Smooth muscle cell (in vitro differentiated cells): ENCODE data around the gene BIRC2. TPM values are rescaled to one million over a fixed set of nuclear protein-coding genes. Genes with fewer than 3 reads are reported as not detected.

Experiments used
- DNase-seq: peaks from one replicate; lab custom pipeline; 2025; ENCODE audit not compliant: unreplicated experiment; lab: John Stamatoyannopoulos, UW
- H2AFZ ChIP-seq: fragments of 200-600 bp; sonication (generic); 2 replicates; pipeline ENCODE4 v1.6.0; 2016; ENCODE audit warnings: antibody characterized with exemption, low read depth, mild to moderate bottlenecking
- H3F3A ChIP-seq: fragments of 200-600 bp; sonication (generic); 2 replicates; pipeline ENCODE4 v1.6.0; 2017; ENCODE audit warnings: antibody characterized with exemption, low read depth
- H3K27ac ChIP-seq: fragments of 200-600 bp; sonication (generic); 2 replicates; pipeline ENCODE4 v1.5.1; 2016; ENCODE audit warnings: low read depth, mild to moderate bottlenecking
- H3K27me3 ChIP-seq: fragments of 200-600 bp; sonication (generic); 2 replicates; pipeline ENCODE4 v1.6.1; 2016; ENCODE audit warnings: low read depth, mild to moderate bottlenecking
- H3K36me3 ChIP-seq: fragments of 200-600 bp; sonication (generic); 2 replicates; pipeline ENCODE4 v1.5.1; 2016; ENCODE audit warnings: low read depth
- H3K4me1 ChIP-seq: fragments of 200-600 bp; sonication (generic); 2 replicates; pipeline ENCODE4 v1.5.1; 2016; ENCODE audit warnings: low read depth
- H3K4me2 ChIP-seq: fragments of 200-600 bp; sonication (generic); 2 replicates; pipeline ENCODE4 v1.6.0; 2016; ENCODE audit warnings: mild to moderate bottlenecking
- H3K4me3 ChIP-seq: fragments of 200-600 bp; sonication (generic); 2 replicates; pipeline ENCODE4 v1.5.1; 2016; ENCODE audit warnings: mild to moderate bottlenecking
- H3K79me2 ChIP-seq: fragments of 200-600 bp; sonication (generic); 2 replicates; pipeline ENCODE4 v1.6.0; 2016; ENCODE audit warnings: low read depth, mild to moderate bottlenecking
- H3K9ac ChIP-seq: fragments of 200-600 bp; sonication (generic); 2 replicates; pipeline ENCODE4 v1.6.0; 2016; ENCODE audit warnings: low read depth
- H3K9me3 ChIP-seq: fragments of 200-600 bp; sonication (generic); replicated peaks from 2 replicates; pipeline ENCODE4 v1.5.1; 2016; ENCODE audit warnings: low read depth
- H4K20me1 ChIP-seq: fragments of 200-600 bp; sonication (generic); 2 replicates; pipeline ENCODE4 v1.6.0; 2016; ENCODE audit warnings: low read depth
- CTCF ChIP-seq: fragments of 200-600 bp; sonication (generic); IDR thresholded peaks from 2 replicates; pipeline ENCODE4 v1.5.1; 2017; ENCODE audit warnings: borderline replicate concordance, mild to moderate bottlenecking, antibody characterized with exemption; ENCODE audit not compliant: insufficient read depth, poor library complexity, severe bottlenecking
- WGBS: methylation state at CpG from one replicate; pipeline ENCODE4 v1.1.7; 2016; ENCODE audit warnings: low lambda C conversion rate; 5-methylcytosine and 5-hydroxymethylcytosine counted together
- polyA plus RNA-seq: library from polyadenylated mRNA; unstranded; fragments of >200 nt; fragmentation: Nextera tagmentation; extraction: Ambion mirVana; gene quantifications from 2 replicates; pipeline ENCODE4 v1.2.1, GENCODE V29; 2016
- total RNA-seq: library from RNA; depleted of rRNA; stranded (reverse); fragments of >200 nt; gene quantifications from 2 replicates; pipeline ENCODE4 v1.2.3, GENCODE V29; 2014

BIRC2 gene
- total and polyA plus RNA-seq, 2 experiments from 2014 or later = 46.3 to 170 TPM

- DNase-seq = no peak
- WGBS = 94% methylated on average over 3 of the region's 3 CpGs
- Histone ChIP-seq H3K4me3 (no peak overlapping the region), H3K9me3 (no peaks in the 10 kb centered on the region), H3K27ac (no peak overlapping the region), H3K27me3 (no peaks in the 10 kb centered on the region), H3K36me3 (no peaks in the 10 kb centered on the region), H3K9ac (no peak overlapping the region), H3K4me2 (no peak overlapping the region), H3K4me1 (peaks cover 14% of the 10 kb centered on the region), H4K20me1 (peaks cover 23% of the 10 kb centered on the region), H3K79me2 (no peaks in the 10 kb centered on the region), H3F3A (no peaks in the 10 kb centered on the region), H2AFZ (no peak overlapping the region)
- TF ChIP-seq CTCF = no peak
These were observed 72.2 kb downstream of the BIRC2 start for GRCh38 chr11:102419181-102419580.

GRCh38 chr11:102420547-102420946 is 73.5 kb downstream of the BIRC2 start:
- Histone ChIP-seq H2AFZ (no peak overlapping the region), H4K20me1 (peaks cover 26% of the 10 kb centered on the region), H3K4me3 (no peak overlapping the region), H3K27me3 (no peaks in the 10 kb centered on the region), H3F3A (no peaks in the 10 kb centered on the region), H3K4me2 (no peak overlapping the region), H3K4me1 (peaks cover 17% of the 10 kb centered on the region), H3K36me3 (no peaks in the 10 kb centered on the region), H3K27ac (no peak overlapping the region), H3K79me2 (no peaks in the 10 kb centered on the region), H3K9ac (no peak overlapping the region), H3K9me3 (no peaks in the 10 kb centered on the region)
- no peak for TF ChIP-seq CTCF
- DNase-seq = no peak
- WGBS = 77% methylated on average over 2 of the region's 2 CpGs

GRCh38 chr11:102421261-102421660 is 74.2 kb downstream of the BIRC2 start:
- no peak overlapping the region for H3K4me2 ChIP-seq
- TF ChIP-seq CTCF = no peak
- peaks cover 17% of the 10 kb centered on the region for H3K4me1 ChIP-seq
- H3F3A ChIP-seq = no peaks in the 10 kb centered on the region
- H3K9me3 ChIP-seq = no peaks in the 10 kb centered on the region
- H3K36me3 ChIP-seq = no peaks in the 10 kb centered on the region
- peaks cover 4% of the 10 kb centered on the region for H3K79me2 ChIP-seq
- no peak overlapping the region for H2AFZ ChIP-seq
- no peak overlapping the region for H3K4me3 ChIP-seq
- H4K20me1 ChIP-seq = peaks cover 26% of the 10 kb centered on the region
- H3K27ac ChIP-seq = no peak overlapping the region
- no peak overlapping the region for H3K9ac ChIP-seq
- WGBS = 69% methylated on average over 3 of the region's 3 CpGs
- H3K27me3 ChIP-seq = no peaks in the 10 kb centered on the region
- DNase-seq = no peak
